KMS-11 (cell line): ENCODE data around the gene GRXCR2.
"Not testable (repeated sequence)": the region's sequence is repeated elsewhere in the genome, so short reads cannot be mapped to it uniquely, and the experiment has no call there.

Experiments
- H2AFZ ChIP-seq: fragments of 200-600 bp; sonication (generic); 2 replicates; pipeline ENCODE4 v1.6.1; 2016; ENCODE audit warnings: antibody characterized with exemption, mixed run types, low read depth
- H3K27ac ChIP-seq: fragments of 200-600 bp; sonication (generic); 2 replicates; pipeline ENCODE4 v1.6.1; 2016; ENCODE audit warnings: mild to moderate bottlenecking, mixed run types
- H3K27me3 ChIP-seq: fragments of 200-600 bp; sonication (generic); 2 replicates; pipeline ENCODE4 v1.6.1; 2017; ENCODE audit warnings: mild to moderate bottlenecking, low read depth, mixed run types, moderate library complexity; ENCODE audit not compliant: insufficient read depth
- H3K36me3 ChIP-seq: fragments of 200-600 bp; sonication (generic); 2 replicates; pipeline ENCODE4 v1.6.1; 2017; ENCODE audit warnings: mild to moderate bottlenecking, mixed run types; ENCODE audit not compliant: insufficient read depth
- H3K4me1 ChIP-seq: fragments of 200-600 bp; sonication (generic); 2 replicates; pipeline ENCODE4 v1.6.1; 2016; ENCODE audit warnings: mild to moderate bottlenecking, low read depth, mixed run types; ENCODE audit not compliant: poor library complexity, severe bottlenecking
- H3K4me2 ChIP-seq: fragments of 200-600 bp; sonication (generic); 2 replicates; pipeline ENCODE4 v1.7.0; 2016; ENCODE audit warnings: mild to moderate bottlenecking, mixed run types
- H3K4me3 ChIP-seq: fragments of 200-600 bp; sonication (generic); IDR thresholded peaks from 2 replicates; pipeline ENCODE4 v1.6.1; 2017; ENCODE audit warnings: low read depth, low read length, mixed read lengths; ENCODE audit not compliant: insufficient read depth
- H3K79me2 ChIP-seq: fragments of 200-600 bp; sonication (generic); 2 replicates; pipeline ENCODE4 v1.6.1; 2016; ENCODE audit warnings: low read depth, mixed run types; ENCODE audit not compliant: insufficient read depth
- H3K9ac ChIP-seq: fragments of 200-600 bp; sonication (generic); 2 replicates; pipeline ENCODE4 v1.6.1; 2016; ENCODE audit warnings: mild to moderate bottlenecking, mixed run types
- H4K20me1 ChIP-seq: fragments of 200-600 bp; sonication (generic); 2 replicates; pipeline ENCODE4 v1.6.1; 2016; ENCODE audit warnings: mild to moderate bottlenecking, mixed run types; ENCODE audit not compliant: insufficient read depth
- TF ChIP-seq, protein P1 (sequence below): fragments of 200-600 bp; sonication (generic); conservative IDR thresholded peaks from 2 replicates; pipeline ENCODE4 v1.6.1; 2017; ENCODE audit warnings: low read depth, mild to moderate bottlenecking, antibody characterized with exemption, low read length, moderate library complexity, mixed read lengths

The GRXCR2 gene

DNA sequence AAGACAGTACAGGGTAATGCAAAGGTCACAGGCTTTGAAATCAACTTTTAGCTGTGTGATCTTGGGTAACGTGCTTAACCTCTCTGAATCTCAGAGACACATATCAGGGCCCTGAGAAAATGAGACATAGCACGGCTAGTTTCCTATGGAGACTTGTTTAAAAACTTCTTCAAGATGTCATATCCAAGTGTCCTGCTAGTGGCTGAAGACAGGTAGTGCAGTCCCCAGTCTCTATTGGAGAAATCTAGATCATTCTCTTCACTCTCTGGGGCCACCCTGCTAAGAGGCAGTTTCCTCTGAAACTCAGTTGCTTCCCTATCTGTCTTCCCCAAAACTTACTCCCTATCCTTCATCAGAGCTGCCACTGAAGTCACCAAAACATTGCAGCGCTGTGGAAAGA lies 30.3 kb upstream of the GRXCR2 start:
- Histone ChIP-seq H3K27me3 (no peaks in the 10 kb centered on the region), H3K27ac (no peak overlapping the region), H3K9ac (no peak overlapping the region), H3K4me1 (no peaks in the 10 kb centered on the region), H3K4me2 (no peak overlapping the region), H3K79me2 (no peaks in the 10 kb centered on the region), H3K4me3 (no peak overlapping the region), H2AFZ (no peak overlapping the region), H4K20me1 (no peaks in the 10 kb centered on the region), H3K36me3 (no peaks in the 10 kb centered on the region)
- TF ChIP-seq, protein P1, sequence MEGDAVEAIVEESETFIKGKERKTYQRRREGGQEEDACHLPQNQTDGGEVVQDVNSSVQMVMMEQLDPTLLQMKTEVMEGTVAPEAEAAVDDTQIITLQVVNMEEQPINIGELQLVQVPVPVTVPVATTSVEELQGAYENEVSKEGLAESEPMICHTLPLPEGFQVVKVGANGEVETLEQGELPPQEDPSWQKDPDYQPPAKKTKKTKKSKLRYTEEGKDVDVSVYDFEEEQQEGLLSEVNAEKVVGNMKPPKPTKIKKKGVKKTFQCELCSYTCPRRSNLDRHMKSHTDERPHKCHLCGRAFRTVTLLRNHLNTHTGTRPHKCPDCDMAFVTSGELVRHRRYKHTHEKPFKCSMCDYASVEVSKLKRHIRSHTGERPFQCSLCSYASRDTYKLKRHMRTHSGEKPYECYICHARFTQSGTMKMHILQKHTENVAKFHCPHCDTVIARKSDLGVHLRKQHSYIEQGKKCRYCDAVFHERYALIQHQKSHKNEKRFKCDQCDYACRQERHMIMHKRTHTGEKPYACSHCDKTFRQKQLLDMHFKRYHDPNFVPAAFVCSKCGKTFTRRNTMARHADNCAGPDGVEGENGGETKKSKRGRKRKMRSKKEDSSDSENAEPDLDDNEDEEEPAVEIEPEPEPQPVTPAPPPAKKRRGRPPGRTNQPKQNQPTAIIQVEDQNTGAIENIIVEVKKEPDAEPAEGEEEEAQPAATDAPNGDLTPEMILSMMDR = no peak; the same call in 1 of the 2 replicates

DNA sequence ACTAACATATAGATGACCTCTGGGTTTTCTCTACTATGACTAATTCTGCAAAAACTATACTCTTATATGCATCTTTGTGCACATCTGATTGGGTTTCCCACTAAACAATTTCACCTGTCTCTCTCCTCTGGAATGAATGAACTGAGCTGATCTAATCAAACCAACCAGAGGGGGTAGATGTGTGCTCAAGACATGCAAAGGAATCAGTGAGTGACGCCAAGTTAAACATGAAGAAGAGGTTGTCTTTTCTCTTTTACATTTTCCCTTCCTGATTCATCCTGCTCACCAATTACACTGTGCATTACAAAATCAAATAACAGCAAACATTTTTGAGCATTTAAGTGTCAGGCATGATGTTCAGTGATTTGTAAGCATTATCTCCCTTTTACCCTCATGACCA lies 29.6 kb upstream of the GRXCR2 start:
- Histone ChIP-seq H3K79me2 (no peaks in the 10 kb centered on the region), H3K4me1 (no peaks in the 10 kb centered on the region), H4K20me1 (no peaks in the 10 kb centered on the region), H3K27ac (no peak overlapping the region), H3K36me3 (no peaks in the 10 kb centered on the region), H3K4me3 (no peak overlapping the region), H3K27me3 (no peaks in the 10 kb centered on the region), H3K4me2 (no peak overlapping the region), H2AFZ (no peak overlapping the region), H3K9ac (no peak overlapping the region)
- TF ChIP-seq, protein P1 = no peak

DNA sequence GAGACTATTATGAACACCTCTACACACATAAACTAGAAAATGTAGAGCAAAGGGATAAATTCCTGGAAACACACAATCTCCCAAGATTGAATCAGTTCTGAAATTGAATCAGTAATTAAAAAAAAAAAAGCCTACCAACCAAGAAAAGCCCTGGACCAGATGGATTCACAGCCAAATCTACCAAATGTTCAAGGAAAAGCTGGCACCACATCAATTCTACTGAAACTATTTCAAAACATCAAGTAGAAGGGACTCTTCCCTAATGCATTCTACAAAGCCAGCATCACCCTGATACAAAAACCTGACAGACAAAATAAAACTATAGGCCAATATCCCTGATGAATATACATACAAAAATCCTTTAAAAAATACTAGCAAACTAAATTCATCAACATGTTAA lies 25.4 kb upstream of the GRXCR2 start:
- no peak overlapping the region for H2AFZ ChIP-seq
- no peak overlapping the region for H3K4me2 ChIP-seq
- no peak overlapping the region for H3K9ac ChIP-seq
- H3K27me3 ChIP-seq = no peaks in the 10 kb centered on the region
- no peaks in the 10 kb centered on the region for H3K36me3 ChIP-seq
- no peaks in the 10 kb centered on the region for H3K4me1 ChIP-seq
- TF ChIP-seq, protein P1 = no peak
- H4K20me1 ChIP-seq = no peaks in the 10 kb centered on the region
- no peaks in the 10 kb centered on the region for H3K79me2 ChIP-seq
- H3K27ac ChIP-seq = no peak overlapping the region
- no peak overlapping the region for H3K4me3 ChIP-seq

DNA sequence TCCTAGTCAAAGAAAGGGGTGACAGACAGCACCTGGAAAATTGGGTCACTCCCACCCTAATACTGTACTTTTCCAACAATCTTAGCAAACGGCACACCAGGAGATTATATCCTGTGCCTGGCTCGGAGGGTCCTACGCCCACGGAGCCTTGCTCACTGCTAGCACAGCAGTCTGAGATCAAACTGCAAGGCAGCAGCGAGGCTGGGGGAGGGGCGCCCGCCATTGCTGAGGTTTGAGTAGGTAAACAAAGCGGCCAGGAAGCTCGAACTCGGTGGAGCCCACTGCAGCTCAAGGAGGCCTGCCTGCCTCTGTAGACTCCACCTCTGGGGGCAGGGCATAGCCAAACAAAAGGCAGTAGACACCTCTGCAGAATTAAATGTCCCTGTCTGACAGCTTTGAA lies 18.6 kb upstream of the GRXCR2 start:
- H3K4me1 ChIP-seq, H3K79me2 ChIP-seq, H3K36me3 ChIP-seq, H3K9ac ChIP-seq, H4K20me1 ChIP-seq, H3K4me2 ChIP-seq, H3K27ac ChIP-seq, H3K4me3 ChIP-seq, H3K27me3 ChIP-seq, H2AFZ ChIP-seq: not testable (repeated sequence)

DNA sequence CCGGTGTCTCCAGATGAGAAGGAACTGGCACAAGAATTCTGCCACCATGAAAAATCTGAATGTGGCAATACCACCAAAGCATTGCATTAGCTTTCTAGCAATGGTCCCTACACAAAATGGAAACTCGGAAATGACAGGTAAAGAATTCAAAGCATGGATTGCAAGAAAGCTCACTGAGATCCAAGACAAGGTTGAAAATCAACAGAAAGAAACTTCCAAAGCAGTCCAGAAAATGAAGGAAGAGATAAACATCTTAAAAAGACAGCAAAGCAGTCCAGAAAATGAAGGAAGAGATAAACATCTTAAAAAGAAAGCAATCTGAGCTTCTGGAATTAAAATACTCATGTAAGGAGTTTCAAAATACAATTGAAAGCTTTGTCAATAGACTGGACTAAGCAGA lies 16.8 kb upstream of the GRXCR2 start:
- Histone ChIP-seq H2AFZ (no peak overlapping the region), H3K4me2 (no peak overlapping the region), H3K9ac (no peak overlapping the region)

More for the DNA sequence above, 16.8 kb upstream of the GRXCR2 start:
- H3K27ac ChIP-seq = no peak overlapping the region
- no peaks in the 10 kb centered on the region for H3K36me3 ChIP-seq
- H3K4me1 ChIP-seq = no peaks in the 10 kb centered on the region
- H4K20me1 ChIP-seq = no peaks in the 10 kb centered on the region
- H3K4me3 ChIP-seq = no peak overlapping the region
- H3K27me3 ChIP-seq = no peaks in the 10 kb centered on the region
- TF ChIP-seq, protein P1 = no peak
- no peaks in the 10 kb centered on the region for H3K79me2 ChIP-seq
